Heart right ventricle (tissue), 16 donors: ENCODE data around the gene ASPHD2. TPM values are rescaled to one million over a fixed set of nuclear protein-coding genes. Genes with fewer than 3 reads are reported as not detected.
"Not testable (repeated sequence)": the region's sequence is repeated elsewhere in the genome, so short reads cannot be mapped to it uniquely, and the experiment has no call there.

Experiments used
- ATAC-seq, 8 donors: fragments of 200-7000 bp; cut with Tn5 transposase; one replicate each; pipeline ENCODE4 v1.9.1; 2020; ENCODE audit warnings: mild to moderate bottlenecking in 8 of 8, moderate library complexity in 8 of 8, moderate number of reproducible peaks in 1 of 8
- DNase-seq, 2 donors: peaks; one replicate each; pipeline ENCODE4 v3.0.0-alpha.2; 2020
- H3K27ac ChIP-seq, 10 donors: fragments of 200-600 bp; sonication (generic) in 2 of 10; one replicate each; pipeline versions ENCODE4 v1.5.0 to v1.8.0; 2020 to 2022; ENCODE audit warnings: mild to moderate bottlenecking in 3 of 10
- H3K27me3 ChIP-seq, 7 donors: fragments of 200-600 bp; one replicate each; pipeline ENCODE4 v1.8.0; 2021 to 2022; ENCODE audit warnings: mild to moderate bottlenecking in 2 of 7
- H3K36me3 ChIP-seq, 9 donors: fragments of 200-600 bp; sonication (generic) in 1 of 9; one replicate each; pipeline versions ENCODE4 v1.5.0 to v1.8.0; 2020 to 2022; ENCODE audit warnings: mild to moderate bottlenecking in 2 of 9
- H3K4me1 ChIP-seq, 9 donors: fragments of 200-600 bp; sonication (generic) in 1 of 9; one replicate each; pipeline versions ENCODE4 v1.5.0 to v1.8.0; 2020 to 2022; ENCODE audit warnings: mild to moderate bottlenecking in 4 of 9
- H3K4me3 ChIP-seq, 10 donors: fragments of 200-600 bp; sonication (generic) in 2 of 10; one replicate each; pipeline versions ENCODE4 v1.5.0 to v1.8.0; 2020 to 2022; ENCODE audit warnings: mild to moderate bottlenecking in 7 of 10, moderate library complexity in 2 of 10
- H3K9me3 ChIP-seq, 11 donors: fragments of 200-600 bp in 10 of 11; sonication (generic) in 2 of 11; one replicate each; pipeline versions ENCODE4 v1.5.0 to v1.8.0; 2013 to 2022; ENCODE audit warnings: mild to moderate bottlenecking in 2 of 11, control low read depth in 1 of 11, moderate library complexity in 1 of 11
- CTCF ChIP-seq, 9 donors: fragments of 200-600 bp; sonication (generic) in 2 of 9; IDR thresholded peaks; one replicate each; pipeline versions ENCODE4 v1.5.0 to v1.8.0; 2021 to 2022; ENCODE audit warnings: antibody characterized with exemption in 9 of 9, mild to moderate bottlenecking in 5 of 9, moderate library complexity in 1 of 9
- WGBS, 2 donors: extraction: QIAGEN DNeasy Blood & Tissue Kit; methylation state at CpG; one replicate each; pipeline ENCODE4 v1.1.7; 2013; ENCODE audit warnings: inconsistent platforms in 1 of 2; 5-methylcytosine and 5-hydroxymethylcytosine counted together
- intact Hi-C, 10 donors: fragments of 100-400 bp; cut with DNase I; formaldehyde crosslinking; loops; one replicate each; pipeline versions ENCODE4 v1.11.1 to v1.14.2; 2022
- polyA plus RNA-seq, 2 donors: library from polyadenylated mRNA; stranded (reverse); fragments of 200-250 nt; gene quantifications; one replicate each; pipeline ENCODE4 v1.2.3, GENCODE V29; 2013
- total RNA-seq, 10 donors: library from RNA; stranded (reverse); fragmentation: NEBNext Ultra II Directional in 3 of 10; extraction: Animal tissue kit (Norgen Biotek cat#: 25700) in 3 of 10; gene quantifications; one replicate each; pipeline versions ENCODE4 v1.2.1 to v1.2.4, GENCODE V29; 2021 to 2023
- donor health status: Arrhythmogenic right ventricular cardiomyopathy.
- donor health status: ischemic (EF 13 %, LVEDD 7.1; RV severe dilation, severe dysfunction).
- donor health status: healthy with polysubstance abuse.
- donor health status: DM: no; HTN: yes; CAD: no.
- donor health status: DM: no; HTN: no; CAD: no.
- donor health status: ischemic (EF 25% LVEDD 6.9; RV normal size, moderate dysfunction).
- donor health status: ischemic (EF 25% LVEDD 5.7; RV mildly dilated, moderate dysfunction).
- donor health status: healthy.
- donor health status: DM: yes; HTN: yes; CAD: no.
- donor health status: Ischemic cardiomyopathy.
- donor health status: ischemic (EF 35%, LVEDD 5.7; RV mildly dilated, moderate dysfunction).
- donor health status: nonischemic (EF 11% LVEDD 7.7; RV severe dilation, severe dysfunction).
- donor health status: DM: yes; HTN: yes; CAD: no.
- donor health status: PGD.
- donor health status: ischemic (EF 29% LVEDD 5.4; RV normal size, mild dysfunction).
- donor health status: nonischemic (EF 23%, LVEDD 6.1; RV moderate dilation, normal function).

Gene ASPHD2
- total and polyA plus RNA-seq, 12 donors: 0.07 to 1.8 (median 0.15) TPM; not detected in 3

GRCh38 chr22:26436903-26437515 is 7.9 kb downstream of the ASPHD2 start:
- ATAC-seq (no peak), DNase-seq (no peak)
- Histone ChIP-seq H3K4me3 (no peak overlapping the region), H3K4me1 (peaks cover 0 to 21% (median 0%) of the 10 kb centered on the region in 9 donors), H3K36me3 (peaks cover 0 to 12% (median 0%) of the 10 kb centered on the region in 9 donors), H3K27ac (no peak overlapping the region), H3K27me3 (peaks cover 0 to 34% (median 5%) of the 10 kb centered on the region in 7 donors), H3K9me3 (no peaks in the 10 kb centered on the region)
- intact Hi-C loops: no loop called here
- 59 to 70% methylated on average over 11 of the region's 11 CpGs for WGBS, 2 donors
- TF ChIP-seq CTCF (IDR thresholded peaks at IDR 0.05): no peak

GRCh38 chr22:26437694-26438392 is 8.8 kb downstream of the ASPHD2 start:
- intact Hi-C loops: no loop called here
- no peak overlapping the region for H3K27ac ChIP-seq
- 91 to 92% methylated on average over 14 of the region's 14 CpGs for WGBS, 2 donors
- peaks cover 0 to 13% (median 0%) of the 10 kb centered on the region in 9 donors for H3K36me3 ChIP-seq
- no peak for DNase-seq
- no peaks in the 10 kb centered on the region for H3K9me3 ChIP-seq
- peaks cover 0 to 25% (median 2%) of the 10 kb centered on the region in 7 donors for H3K27me3 ChIP-seq
- no peak overlapping the region for H3K4me3 ChIP-seq
- H3K4me1 ChIP-seq: peaks cover 0 to 16% (median 0%) of the 10 kb centered on the region in 9 donors
- no peak for ATAC-seq
- TF ChIP-seq CTCF (IDR thresholded peaks at IDR 0.05): no peak

- ATAC-seq, H3K27ac ChIP-seq, DNase-seq, H3K9me3 ChIP-seq, intact Hi-C loops, H3K4me3 ChIP-seq: not testable (repeated sequence)
- Histone ChIP-seq H3K27me3 (peaks cover 0 to 16% (median 0%) of the 10 kb centered on the region in 7 donors), H3K36me3 (peaks cover 0 to 14% (median 0%) of the 10 kb centered on the region in 9 donors), H3K4me1 (peaks cover 0 to 12% (median 0%) of the 10 kb centered on the region in 9 donors)
- WGBS, 2 donors: 81 to 87% methylated on average over 3 of the region's 3 CpGs
These were observed 9.7 kb downstream of the ASPHD2 start for GRCh38 chr22:26438776-26439175.

GRCh38 chr22:26439559-26439958 is 10.5 kb downstream of the ASPHD2 start:
- intact Hi-C loops: no loop called here
- TF ChIP-seq CTCF (IDR thresholded peaks at IDR 0.05): no peak
- Histone ChIP-seq H3K4me1 (peaks cover 0 to 11% (median 0%) of the 10 kb centered on the region in 9 donors), H3K27ac (no peak overlapping the region), H3K27me3 (peaks cover 0 to 12% (median 0%) of the 10 kb centered on the region in 7 donors), H3K9me3 (no peaks in the 10 kb centered on the region), H3K36me3 (peaks cover 0 to 6% (median 0%) of the 10 kb centered on the region in 9 donors), H3K4me3 (no peak overlapping the region)
- DNase-seq (no peak), ATAC-seq (no peak)
- WGBS, 2 donors: 86 to 93% methylated on average over 3 of the region's 3 CpGs
